Prostate gland (tissue), 2 donors: ENCODE measurements around the gene FRK.

Experiments
- POLR2AphosphoS5 ChIP-seq: sonication (generic); formaldehyde crosslinking; IDR thresholded peaks from one replicate; pipeline ENCODE4 v1.6.1; 2017; ENCODE audit warnings: antibody characterized with exemption
- TF ChIP-seq, protein P1 (sequence below), 4 experiments: fragments of 200-600 bp in 2 of 4; fragments of 450-650 bp in 2 of 4; sonication (generic) in 2 of 4; IDR thresholded peaks; 1 replicate in 3 of 4; 2 replicates in 1 of 4; pipeline ENCODE4 v1.5.1; 2016 to 2019; ENCODE audit warnings: antibody characterized with exemption in 4 of 4, mild to moderate bottlenecking in 2 of 4, moderate library complexity in 2 of 4

DNA sequence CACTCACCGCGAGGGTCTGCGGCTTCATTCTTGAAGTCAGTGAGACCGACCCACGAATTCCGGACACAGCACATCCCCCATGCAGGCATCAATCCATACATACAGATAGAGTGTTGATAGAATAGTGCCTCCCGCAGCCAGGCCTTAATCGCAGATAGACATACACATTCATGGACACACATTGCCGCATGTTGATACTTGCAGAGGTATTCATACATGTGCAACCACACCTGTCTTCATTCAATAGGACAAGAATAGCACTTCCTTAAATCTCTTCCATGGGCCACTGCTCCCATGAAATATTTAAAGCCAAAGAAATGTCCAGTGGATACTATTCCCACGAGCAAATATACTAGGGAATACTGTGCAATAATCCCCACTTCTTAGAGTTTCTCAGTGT, 170.5 kb downstream of the FRK start:
- TF ChIP-seq, protein P1, sequence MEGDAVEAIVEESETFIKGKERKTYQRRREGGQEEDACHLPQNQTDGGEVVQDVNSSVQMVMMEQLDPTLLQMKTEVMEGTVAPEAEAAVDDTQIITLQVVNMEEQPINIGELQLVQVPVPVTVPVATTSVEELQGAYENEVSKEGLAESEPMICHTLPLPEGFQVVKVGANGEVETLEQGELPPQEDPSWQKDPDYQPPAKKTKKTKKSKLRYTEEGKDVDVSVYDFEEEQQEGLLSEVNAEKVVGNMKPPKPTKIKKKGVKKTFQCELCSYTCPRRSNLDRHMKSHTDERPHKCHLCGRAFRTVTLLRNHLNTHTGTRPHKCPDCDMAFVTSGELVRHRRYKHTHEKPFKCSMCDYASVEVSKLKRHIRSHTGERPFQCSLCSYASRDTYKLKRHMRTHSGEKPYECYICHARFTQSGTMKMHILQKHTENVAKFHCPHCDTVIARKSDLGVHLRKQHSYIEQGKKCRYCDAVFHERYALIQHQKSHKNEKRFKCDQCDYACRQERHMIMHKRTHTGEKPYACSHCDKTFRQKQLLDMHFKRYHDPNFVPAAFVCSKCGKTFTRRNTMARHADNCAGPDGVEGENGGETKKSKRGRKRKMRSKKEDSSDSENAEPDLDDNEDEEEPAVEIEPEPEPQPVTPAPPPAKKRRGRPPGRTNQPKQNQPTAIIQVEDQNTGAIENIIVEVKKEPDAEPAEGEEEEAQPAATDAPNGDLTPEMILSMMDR (IDR thresholded peaks at IDR 0.05) = no peak
- TF ChIP-seq POLR2AphosphoS5 = no peak
